ENCODE data around the gene SCN3A. TPM values are rescaled to one million over a fixed set of nuclear protein-coding genes. Genes with fewer than 3 reads are reported as not detected.
A peak's percentile ranks its signal among the peaks of the same experiment; 100 is the strongest.

Gene SCN3A
- total and polyA plus RNA-seq, 9 of the 15 experiments (the other 6 are each of a cell fraction or from before 2014, with no cell fraction given): not detected

DNA sequence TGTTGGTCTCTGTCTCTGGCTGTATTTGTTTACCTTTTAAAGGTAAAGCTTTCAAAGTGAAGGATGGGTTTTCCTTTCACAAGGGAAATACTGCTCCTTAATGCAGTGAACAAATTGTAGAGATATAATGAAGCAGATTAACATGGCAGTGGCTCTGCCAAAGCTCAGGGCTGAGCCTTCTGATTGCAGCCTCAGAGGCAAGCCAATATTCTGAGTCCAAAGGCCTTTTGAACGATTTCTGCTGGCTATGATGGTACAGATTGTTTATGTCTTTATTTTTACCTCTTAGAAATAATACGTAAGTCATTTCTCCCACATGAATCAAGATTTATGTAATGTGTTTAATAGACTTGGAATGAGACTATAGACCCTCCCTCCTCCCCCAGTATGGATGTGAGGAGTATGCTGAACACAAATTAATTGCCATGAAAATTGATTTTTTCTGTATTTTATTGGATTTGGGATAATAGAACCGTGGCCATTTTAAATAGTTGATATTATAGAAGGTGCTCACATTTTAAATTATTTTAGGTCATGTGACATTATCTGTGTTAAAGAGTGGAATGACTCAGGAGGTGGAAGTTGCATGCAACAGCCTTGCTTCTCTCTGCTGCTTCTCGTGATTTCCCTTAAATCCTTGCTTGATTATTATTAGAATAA, 36.1 kb upstream of the SCN3A start:
- Histone ChIP-seq H3K27me3 (ENCODE audit: control insufficient read depth in 2 of 2, insufficient read depth in 2 of 2, low read length in 2 of 2) (no peaks in the 10 kb centered on the region), H3K9me3 (replicated peaks; ENCODE audit: control insufficient read depth, insufficient read depth, low read depth, low read length) (no peaks in the 10 kb centered on the region), H3K4me1 (replicated peaks in 1 of 2; ENCODE audit: control insufficient read depth in 2 of 2, insufficient read depth in 2 of 2, low read length in 2 of 2) (no peaks in the 10 kb centered on the region), H3K4me2 (ENCODE audit: insufficient read depth, low read length) (no peak overlapping the region), H3K36me3 (ENCODE audit: control insufficient read depth, insufficient read depth, low read length) (no peaks in the 10 kb centered on the region), H4K20me1 (replicated peaks; ENCODE audit: control insufficient read depth, insufficient read depth, low read length) (no peaks in the 10 kb centered on the region), H3K79me2 (ENCODE audit: control insufficient read depth, insufficient read depth, low read length) (no peaks in the 10 kb centered on the region), H3K9me1 (ENCODE audit: control insufficient read depth, insufficient read depth, low read length) (no peaks in the 10 kb centered on the region), H3K4me3 (no peak overlapping the region), H3K9ac (ENCODE audit: insufficient read depth in 1 of 2, low read depth in 2 of 2, low read length in 2 of 2) (no peak overlapping the region), H2AFZ (ENCODE audit: low read depth, low read length) (no peak overlapping the region), H3K27ac (ENCODE audit: extremely low read depth, low read depth, low read length) (no peak overlapping the region)
- TF ChIP-seq ZNF282 (CRISPR knock-in tag; IDR thresholded peaks at IDR 0.05): no peak
- TF ChIP-seq TFE3 (CRISPR knock-in tag; IDR thresholded peaks at IDR 0.05): peak; percentile 72
- FAIRE-seq (no peak), DNase-seq (ENCODE audit: extremely low read depth in 1 of 4, low spot score in 3 of 4) (no peak), ATAC-seq (no peak)
- 2% methylated on average over 4 of the region's 4 CpGs for WGBS (ENCODE audit: insufficient coverage, low coverage, missing lambda C conversion rate)
- CTCF ChIA-PET (ENCODE audit: low intra/inter-chr PET ratio): interaction anchor here (1.3 kb wide), 1 partner anchor 888 kb away, joined by 4 read pairs; the partner anchor contains the start of gene SCN1A
- intact Hi-C loops (cut with micrococcal nuclease) (loop anchor here (1.0 to 5.0 kb wide), 3 partner anchors 53 to 889 kb away; partner anchors contain the start of gene SCN1A), in situ Hi-C loops (cut with MboI) (no loop called here)
- POLR2A ChIA-PET: no interaction called here
- BruUV-seq (replicated peaks): no TSS peak

DNA sequence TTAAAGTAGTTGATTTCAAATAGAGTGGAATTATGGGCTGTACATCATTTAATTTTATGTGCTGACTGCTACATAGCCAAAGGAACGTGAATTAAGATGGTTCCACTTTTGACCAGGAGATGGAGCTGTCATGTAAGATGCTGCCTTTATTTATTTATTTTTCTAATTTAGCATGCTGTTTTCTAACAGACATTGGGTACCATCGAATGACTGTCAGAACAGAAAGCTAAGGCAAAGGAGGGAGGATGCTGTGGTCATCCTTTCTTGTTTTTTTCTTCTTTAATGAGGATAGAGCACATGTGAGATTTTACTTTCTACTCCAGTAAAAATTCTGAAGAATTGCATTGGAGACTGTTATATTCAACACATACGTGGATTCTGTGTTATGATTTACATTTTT, 35.4 kb upstream of the SCN3A start, which contains the start of gene SCN2A:
Gene SCN2A (plus strand): TSS at position 185 of the 400 bp plus-strand sequence. CDS start 56,410 bp downstream, outside the sequence.
- intact Hi-C loops (cut with micrococcal nuclease) (loop anchor here (1.0 to 5.0 kb wide), 3 partner anchors 54 to 890 kb away; partner anchors contain the start of gene SCN1A), in situ Hi-C loops (cut with MboI) (no loop called here)
- Histone ChIP-seq H3K4me3 (no peak within 1 kb of the TSS), H3K4me2 (ENCODE audit: insufficient read depth, low read length) (no peak within 1 kb of the TSS), H3K36me3 (ENCODE audit: control insufficient read depth, insufficient read depth, low read length) (no peaks in the 10 kb centered on the region), H3K9me3 (replicated peaks; ENCODE audit: control insufficient read depth, insufficient read depth, low read depth, low read length) (no peaks in the 10 kb centered on the region), H3K4me1 (replicated peaks in 1 of 2; ENCODE audit: control insufficient read depth in 2 of 2, insufficient read depth in 2 of 2, low read length in 2 of 2) (no peaks in the 10 kb centered on the region), H3K9me1 (ENCODE audit: control insufficient read depth, insufficient read depth, low read length) (no peaks in the 10 kb centered on the region), H3K27ac (ENCODE audit: extremely low read depth, low read depth, low read length) (no peak within 1 kb of the TSS), H4K20me1 (replicated peaks; ENCODE audit: control insufficient read depth, insufficient read depth, low read length) (no peaks in the 10 kb centered on the region), H3K9ac (ENCODE audit: insufficient read depth in 1 of 2, low read depth in 2 of 2, low read length in 2 of 2) (no peak within 1 kb of the TSS), H2AFZ (ENCODE audit: low read depth, low read length) (no peak within 1 kb of the TSS), H3K27me3 (ENCODE audit: control insufficient read depth in 2 of 2, insufficient read depth in 2 of 2, low read length in 2 of 2) (no peaks in the 10 kb centered on the region), H3K79me2 (ENCODE audit: control insufficient read depth, insufficient read depth, low read length) (no peaks in the 10 kb centered on the region)
- ChIA-PET CTCF (ENCODE audit: low intra/inter-chr PET ratio) (interaction anchor here (0.5 to 1.3 kb wide), 3 partner anchors 139 to 889 kb away, joined by 3 to 4 read pairs (median 4); partner anchors contain the start of gene SCN1A), POLR2A (no interaction called here)
- DNase-seq (ENCODE audit: extremely low read depth in 1 of 4, low spot score in 3 of 4): peak; percentile 7 to 43 (median 9)
- 2% methylated on average over 3 of the region's 3 CpGs for WGBS (ENCODE audit: insufficient coverage, low coverage, missing lambda C conversion rate)
- BruUV-seq (replicated peaks): no TSS peak
- FAIRE-seq: peak; percentile 29
- peak; percentile 42; the same call in 1 of the 3 replicates for ATAC-seq
- TF ChIP-seq ZNF764 (CRISPR knock-in tag; IDR thresholded peaks at IDR 0.05; ENCODE audit: low read depth): no peak
- TF ChIP-seq NCOA4 (IDR thresholded peaks at IDR 0.05; ENCODE audit: partially characterized antibody): no peak
- no peak for TF ChIP-seq ZBTB43 (CRISPR knock-in tag; IDR thresholded peaks at IDR 0.05)
- no peak for TF ChIP-seq POLR2G (IDR thresholded peaks at IDR 0.05; ENCODE audit: low read depth, low read length)
- TF ChIP-seq DEAF1 (CRISPR knock-in tag; IDR thresholded peaks at IDR 0.05): peak; percentile 64; the same call in 1 of the 2 replicates
- no peak for TF ChIP-seq NR2F6 (CRISPR knock-in tag; IDR thresholded peaks at IDR 0.05)
- no peak for TF ChIP-seq SMAD3 (CRISPR knock-in tag; conservative IDR thresholded peaks at IDR 0.05)
- TF ChIP-seq ZNF79 (CRISPR knock-in tag; IDR thresholded peaks at IDR 0.05; ENCODE audit: low read depth): no peak
